HG03135 (cell line): ENCODE data around the gene SEMA6C.
A peak's percentile ranks its signal among the peaks of the same experiment; 100 is the strongest.
"Not testable (repeated sequence)": the region's sequence is repeated elsewhere in the genome, so short reads cannot be mapped to it uniquely, and the experiment has no call there.

ENCODE experiments used
- ATAC-seq: cut with Tn5 transposase; IDR thresholded peaks from one replicate; pipeline ENCODE4 v1.9.1; 2021; ENCODE audit warnings: mild to moderate bottlenecking, moderate library complexity; ENCODE audit not compliant: unreplicated experiment

Gene SEMA6C, protein sequence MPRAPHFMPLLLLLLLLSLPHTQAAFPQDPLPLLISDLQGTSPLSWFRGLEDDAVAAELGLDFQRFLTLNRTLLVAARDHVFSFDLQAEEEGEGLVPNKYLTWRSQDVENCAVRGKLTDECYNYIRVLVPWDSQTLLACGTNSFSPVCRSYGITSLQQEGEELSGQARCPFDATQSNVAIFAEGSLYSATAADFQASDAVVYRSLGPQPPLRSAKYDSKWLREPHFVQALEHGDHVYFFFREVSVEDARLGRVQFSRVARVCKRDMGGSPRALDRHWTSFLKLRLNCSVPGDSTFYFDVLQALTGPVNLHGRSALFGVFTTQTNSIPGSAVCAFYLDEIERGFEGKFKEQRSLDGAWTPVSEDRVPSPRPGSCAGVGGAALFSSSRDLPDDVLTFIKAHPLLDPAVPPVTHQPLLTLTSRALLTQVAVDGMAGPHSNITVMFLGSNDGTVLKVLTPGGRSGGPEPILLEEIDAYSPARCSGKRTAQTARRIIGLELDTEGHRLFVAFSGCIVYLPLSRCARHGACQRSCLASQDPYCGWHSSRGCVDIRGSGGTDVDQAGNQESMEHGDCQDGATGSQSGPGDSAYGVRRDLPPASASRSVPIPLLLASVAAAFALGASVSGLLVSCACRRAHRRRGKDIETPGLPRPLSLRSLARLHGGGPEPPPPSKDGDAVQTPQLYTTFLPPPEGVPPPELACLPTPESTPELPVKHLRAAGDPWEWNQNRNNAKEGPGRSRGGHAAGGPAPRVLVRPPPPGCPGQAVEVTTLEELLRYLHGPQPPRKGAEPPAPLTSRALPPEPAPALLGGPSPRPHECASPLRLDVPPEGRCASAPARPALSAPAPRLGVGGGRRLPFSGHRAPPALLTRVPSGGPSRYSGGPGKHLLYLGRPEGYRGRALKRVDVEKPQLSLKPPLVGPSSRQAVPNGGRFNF

DNA sequence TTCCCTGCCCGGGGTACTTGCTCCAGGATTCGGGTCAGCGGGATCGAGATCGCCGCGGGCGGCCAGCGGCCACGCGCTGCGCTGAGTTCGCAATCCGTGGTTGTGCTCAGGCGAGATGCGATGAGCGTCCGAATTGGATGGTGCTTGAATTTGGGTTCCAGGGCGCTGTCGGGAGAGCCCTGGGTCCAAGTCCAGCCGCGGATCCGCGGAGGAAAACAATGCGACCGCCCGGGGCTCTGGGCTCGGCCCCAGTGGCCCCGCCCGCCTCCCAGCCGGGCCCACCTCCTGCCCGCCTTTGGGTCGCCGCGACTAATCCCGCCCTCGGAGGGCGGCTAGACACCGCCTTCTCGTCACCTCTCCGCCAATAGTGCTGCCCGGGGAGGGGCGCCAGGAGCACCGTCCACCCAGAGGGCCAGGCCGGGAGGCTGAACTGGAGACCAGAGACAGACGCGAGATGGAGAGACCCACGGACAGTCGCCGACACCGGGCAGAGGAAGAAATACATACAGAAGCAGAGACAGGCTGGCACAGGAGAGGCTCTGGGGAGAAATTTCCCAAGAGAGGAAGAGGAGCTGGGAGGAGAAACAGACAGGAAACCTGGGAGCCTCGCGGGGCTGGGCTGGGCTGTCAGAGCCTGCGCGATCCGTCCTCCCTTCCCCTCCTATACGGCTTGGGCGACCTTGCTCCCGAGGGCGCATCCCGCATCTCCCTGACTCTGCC lies at the start of gene SEMA6C:
Gene SEMA6C (minus strand): TSS at position 220 of the 720 bp plus-strand sequence. CDS start 4,010 bp downstream, outside the sequence.
- ATAC-seq: peak; percentile 97

DNA sequence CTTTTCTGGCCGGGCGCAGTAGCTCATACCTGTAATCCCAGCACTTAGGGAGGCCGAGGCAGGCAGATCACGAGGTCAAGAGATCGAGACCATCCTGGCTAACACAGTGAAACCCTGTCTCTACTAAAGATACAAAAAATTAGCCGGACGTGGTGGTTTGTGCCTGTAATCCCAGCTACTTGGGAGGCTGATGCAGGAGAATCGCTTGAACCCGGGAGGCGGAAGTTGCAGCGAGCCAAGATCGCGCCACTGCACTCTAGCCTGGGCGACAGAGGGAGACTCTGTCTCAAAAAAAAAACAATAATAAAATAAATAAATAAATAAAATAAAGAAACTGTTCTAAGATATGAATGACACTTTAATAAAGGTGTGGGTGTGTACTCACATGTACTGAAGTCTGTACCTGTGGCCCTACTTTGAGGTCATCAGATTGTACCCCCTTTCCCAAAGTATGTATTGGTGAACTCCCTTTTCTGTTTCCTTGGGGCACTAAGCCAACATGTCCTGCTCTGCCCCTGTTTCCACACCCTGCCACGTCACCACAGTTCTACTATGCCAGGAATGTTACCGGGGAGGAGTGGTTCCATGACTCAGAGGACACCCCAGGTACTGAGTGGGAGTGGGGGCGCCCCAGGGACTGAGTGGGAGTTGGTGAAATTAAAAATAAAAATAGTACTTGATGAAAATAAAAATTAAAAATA lies 48.6 kb upstream of the SEMA6C start:
- not testable (repeated sequence) for ATAC-seq

DNA sequence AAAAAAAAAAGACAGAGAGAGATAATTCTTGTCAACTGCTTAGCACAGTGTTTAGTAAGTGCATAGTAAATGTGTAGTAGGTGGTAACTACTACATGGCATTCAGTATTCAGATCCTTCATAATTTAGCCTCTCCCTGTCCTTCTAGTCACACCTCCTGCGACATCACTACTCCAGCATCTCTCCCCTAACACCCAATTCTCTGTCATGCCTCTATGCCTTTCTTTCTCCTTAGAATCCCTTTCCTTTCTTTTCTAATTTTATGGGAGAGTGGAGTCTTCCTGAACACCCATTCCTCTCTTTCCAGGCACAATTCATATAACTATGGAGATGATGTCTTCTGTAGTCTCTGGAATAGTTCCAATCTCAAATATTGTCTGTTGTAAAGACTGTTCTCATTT lies 47.4 kb upstream of the SEMA6C start:
- no peak for ATAC-seq

DNA sequence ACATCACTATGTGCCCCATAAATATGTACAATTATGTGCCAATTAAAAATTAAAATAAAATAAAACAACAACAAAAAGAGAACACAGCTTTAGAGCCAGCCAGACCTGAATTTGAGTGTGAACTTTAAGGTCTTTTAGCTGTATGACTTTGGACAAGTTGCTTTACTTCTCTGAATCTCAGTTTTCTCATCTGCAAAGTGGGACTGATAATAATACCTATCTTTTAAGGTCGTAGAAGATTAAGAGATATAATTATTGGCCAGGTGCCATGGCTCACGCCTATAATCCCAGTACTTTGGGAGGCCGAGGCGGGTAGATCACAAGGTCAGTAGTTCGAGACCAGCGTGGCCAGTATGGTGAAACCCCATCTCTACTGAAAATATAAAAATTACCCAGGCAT lies 46.9 kb upstream of the SEMA6C start:
- ATAC-seq: no peak

DNA sequence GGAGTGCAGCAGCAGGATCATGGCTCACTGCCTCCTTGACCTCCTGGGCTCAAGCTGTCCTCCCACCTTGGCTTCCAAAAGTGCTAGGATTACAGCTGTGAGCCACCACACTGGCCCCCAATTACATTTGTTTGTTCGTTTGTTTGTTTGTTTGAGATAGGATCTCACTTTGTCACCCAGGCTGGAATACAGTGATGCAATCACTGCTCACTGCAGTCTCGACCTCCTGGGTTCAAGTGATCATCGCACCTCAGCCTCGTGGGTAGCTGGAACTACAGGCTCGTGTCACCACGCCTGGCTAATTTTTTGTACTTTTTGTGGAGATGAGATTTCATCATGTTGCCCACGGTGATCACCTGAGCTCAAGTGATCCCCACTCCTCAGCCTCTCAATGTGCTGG lies 45.6 kb upstream of the SEMA6C start:
- ATAC-seq: no peak

DNA sequence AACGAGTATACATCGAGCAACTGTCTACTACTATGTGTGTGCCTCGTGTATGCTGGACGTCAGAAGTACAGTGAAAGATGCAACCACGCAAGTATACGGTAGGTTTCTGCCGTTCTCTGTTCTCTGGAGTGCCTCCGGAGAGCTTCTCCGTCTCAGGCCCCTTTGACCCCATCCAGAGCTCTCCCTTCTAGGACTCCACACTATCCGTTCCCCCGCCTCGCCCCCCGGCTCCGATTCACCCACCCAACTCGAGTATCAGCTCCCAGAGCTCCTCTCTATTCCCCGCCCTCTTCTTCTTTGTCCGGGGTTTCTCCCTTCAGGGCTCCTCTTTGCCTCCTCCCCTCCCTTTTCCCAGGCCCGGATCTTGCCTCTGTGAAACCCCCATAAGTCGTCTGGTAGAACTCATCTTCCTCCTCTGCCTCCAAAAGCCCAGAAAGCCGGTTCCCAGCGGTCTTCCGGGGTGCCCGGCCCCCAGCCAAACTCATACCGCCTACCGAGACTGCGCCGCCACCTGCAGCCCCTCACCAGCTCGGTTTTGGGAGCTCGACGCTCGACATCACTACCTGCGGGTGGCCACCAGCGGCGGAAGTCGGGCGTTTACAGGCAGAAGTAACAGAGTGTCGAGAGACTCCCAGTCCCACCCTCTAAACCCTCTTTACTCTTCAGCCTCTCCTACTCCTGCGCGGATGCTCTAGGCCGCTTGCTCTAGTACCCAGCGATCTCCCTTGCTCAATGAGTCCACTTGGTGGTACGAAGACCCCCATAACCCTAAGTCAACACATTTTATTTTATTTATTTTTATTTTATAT lies 43.4 kb upstream of the SEMA6C start, which contains the start of gene VPS72:
Gene VPS72 (minus strand): TSS at position 561 of the 809 bp plus-strand sequence. CDS start 76 bp downstream, at position 485.
- ATAC-seq: peak; percentile 83

DNA sequence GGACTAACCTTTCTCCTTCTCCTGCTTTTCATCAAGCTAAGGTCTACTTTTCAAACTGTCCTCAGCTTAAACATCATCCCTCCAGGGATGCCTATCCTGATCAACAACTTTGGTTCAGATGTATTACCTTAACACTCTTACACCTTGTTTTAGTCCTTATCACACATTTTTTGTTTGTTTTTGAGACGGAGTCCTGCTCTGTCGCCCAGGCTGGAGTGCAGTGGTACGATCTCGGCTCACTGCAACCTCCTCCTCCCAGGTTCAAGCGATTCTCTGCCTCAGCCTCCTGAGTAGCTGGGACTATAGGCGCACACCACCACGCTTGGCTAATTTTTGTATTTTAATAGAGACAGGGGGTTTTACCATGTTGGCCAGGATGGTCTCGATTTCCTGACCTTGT lies 42.2 kb upstream of the SEMA6C start:
- ATAC-seq: not testable (repeated sequence)

DNA sequence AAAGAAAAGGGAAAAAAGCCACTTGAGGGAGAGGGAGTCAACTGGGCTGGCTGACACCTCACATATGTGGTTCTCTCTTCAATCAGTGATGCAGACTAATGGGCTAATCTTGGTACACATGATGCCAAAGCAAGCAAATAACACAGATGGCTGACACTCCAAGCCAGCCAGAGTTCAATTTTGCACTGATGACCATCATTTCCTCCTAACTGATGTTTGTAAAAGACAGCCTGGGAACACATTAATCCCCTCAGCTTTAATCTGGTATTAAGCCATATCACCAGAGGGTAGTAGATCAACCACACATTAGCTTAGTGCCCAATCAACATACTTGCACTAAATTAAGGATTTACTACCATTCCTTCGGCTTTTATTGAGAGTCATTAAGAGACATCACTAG lies 40.8 kb upstream of the SEMA6C start:
- no peak for ATAC-seq

DNA sequence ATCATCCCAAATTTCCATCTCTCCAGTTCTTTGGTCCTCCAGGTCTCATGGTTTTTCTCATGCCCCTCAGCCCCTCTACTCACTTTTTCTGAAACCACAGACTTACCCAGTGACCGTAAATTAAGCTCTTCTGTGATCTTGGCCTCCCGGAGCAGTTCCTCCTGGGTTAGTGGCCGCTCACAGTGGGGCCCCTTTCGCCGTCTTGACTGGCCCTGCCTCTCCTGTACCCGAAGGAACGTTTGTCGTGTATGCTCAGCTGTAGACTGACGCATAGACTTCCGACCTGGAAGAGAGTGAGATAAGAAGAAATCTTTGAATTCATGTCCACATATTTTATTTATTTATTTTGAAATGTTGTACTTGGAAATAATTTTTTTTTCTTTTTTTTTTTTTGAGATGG lies 37.8 kb upstream of the SEMA6C start:
- ATAC-seq: no peak

DNA sequence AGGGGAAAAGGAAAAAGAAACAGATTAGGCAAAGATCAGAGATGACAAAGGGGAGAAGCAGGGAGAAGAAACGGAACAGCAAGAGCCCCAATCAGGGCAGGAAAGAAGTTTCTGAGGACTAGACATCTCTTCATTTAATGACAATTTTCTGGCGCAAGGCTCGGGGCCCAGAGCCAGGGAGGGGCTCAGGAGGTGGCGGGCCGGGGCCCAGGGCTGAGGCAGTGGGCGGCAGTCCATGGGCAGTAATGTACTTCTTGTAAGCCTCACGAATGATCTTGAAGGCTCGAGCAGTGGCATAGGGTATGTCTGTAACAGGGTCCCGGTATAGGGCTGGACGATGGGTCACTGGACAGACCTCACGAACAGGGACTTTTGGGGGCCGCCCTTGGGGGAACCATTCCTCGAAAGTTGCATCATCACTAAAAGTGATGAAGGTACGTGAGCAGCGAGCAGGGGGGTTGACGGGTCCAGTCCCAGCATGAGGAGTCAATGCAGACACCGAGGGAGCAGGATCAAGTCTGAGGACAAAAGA lies 30.1 kb upstream of the SEMA6C start:
- no peak for ATAC-seq

DNA sequence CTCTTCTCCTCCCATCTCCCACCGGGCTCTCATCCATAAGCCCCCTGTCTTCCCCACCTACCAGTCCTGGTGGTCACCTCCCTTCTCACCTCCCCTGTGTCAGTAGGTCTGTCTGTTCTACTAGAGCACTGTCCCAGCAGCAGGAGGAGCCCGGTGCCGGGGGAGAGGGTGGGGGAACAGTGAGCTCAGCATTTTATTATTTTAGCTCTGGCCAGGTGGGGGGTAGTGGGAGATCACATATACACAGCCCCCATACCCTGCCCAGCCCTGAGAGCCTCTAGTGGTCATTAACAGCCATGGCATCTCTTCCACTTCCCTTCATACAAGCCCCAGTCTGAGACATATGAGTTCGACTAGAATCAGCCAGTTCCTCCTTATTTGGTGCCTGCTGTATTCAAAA lies 29.4 kb upstream of the SEMA6C start, which contains the start of gene TMOD4:
Gene TMOD4 (minus strand): TSS at position 119 of the 400 bp plus-strand sequence. CDS start 1,106 bp downstream, outside the sequence.
- no peak for ATAC-seq

DNA sequence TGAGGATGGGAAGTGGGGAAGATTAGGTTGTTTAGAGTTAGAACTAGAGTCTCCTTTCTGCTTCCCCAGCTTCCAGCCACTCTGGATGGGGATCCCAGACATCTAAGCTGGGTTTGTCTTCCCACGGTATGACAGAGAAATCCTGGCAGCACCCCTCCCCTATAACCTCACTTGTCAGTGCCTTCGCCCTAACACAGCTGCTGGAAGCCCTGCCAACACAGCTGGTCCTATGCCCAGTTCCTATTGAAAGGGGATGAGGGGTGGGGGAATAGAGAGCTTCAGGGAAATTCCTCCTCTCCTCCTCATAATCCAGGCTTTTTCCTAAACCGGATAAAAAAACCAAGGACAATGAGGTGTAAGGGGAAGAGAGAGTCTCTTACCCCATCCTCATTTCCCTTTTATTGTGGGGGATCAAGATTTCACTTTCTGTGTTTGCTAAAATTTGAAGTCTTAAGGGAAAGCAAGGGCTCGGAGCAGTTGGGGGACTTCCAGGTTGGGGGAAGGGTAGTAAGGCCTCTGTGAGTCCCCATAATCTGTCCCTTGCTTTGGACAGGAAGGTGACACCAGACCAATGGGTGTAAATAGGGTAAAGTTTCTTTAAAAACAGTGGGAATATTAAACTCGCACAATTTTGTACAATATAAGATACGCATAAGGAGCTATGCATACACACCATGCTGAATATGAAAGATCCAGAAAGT lies 28.8 kb upstream of the SEMA6C start:
- ATAC-seq: no peak

DNA sequence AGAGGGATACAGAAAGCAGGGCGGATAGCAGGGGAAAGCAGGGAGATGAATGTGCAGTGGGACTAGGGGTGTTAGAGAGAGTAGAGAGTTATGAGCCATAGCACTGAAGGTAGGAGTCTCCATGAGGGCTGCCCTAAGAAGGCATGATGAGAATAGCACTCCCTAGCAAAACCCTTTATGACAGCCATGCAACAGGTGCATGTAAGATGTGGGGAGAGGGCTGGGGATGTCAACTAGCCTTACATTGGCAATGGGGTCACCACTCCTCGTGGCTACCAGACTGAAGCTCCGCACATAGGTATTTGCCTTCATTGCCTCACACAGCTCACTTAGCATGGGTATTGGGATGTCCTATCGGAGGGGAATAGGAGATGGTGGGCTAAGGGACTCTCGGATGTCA lies 24.8 kb upstream of the SEMA6C start:
- no peak for ATAC-seq

DNA sequence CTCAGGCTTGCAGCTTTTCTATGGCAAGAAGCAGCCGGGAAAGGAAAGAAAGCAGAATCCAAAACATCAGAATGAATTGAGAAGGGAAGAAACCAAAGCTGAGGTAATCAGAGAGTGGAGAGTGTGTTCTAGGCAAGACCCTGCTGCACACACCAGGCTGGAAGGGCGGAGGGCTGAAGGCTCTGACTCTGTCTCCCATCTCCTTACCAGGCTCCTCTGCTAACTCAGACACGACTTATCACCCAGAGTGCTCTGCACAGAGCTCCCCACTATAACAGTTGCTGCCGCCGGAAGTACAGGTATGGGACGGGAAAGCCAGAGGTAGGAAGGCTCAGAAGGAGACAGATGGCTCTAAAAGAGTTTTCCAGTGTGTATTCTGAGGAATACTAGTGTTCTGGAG lies 20.7 kb upstream of the SEMA6C start:
- no peak for ATAC-seq

DNA sequence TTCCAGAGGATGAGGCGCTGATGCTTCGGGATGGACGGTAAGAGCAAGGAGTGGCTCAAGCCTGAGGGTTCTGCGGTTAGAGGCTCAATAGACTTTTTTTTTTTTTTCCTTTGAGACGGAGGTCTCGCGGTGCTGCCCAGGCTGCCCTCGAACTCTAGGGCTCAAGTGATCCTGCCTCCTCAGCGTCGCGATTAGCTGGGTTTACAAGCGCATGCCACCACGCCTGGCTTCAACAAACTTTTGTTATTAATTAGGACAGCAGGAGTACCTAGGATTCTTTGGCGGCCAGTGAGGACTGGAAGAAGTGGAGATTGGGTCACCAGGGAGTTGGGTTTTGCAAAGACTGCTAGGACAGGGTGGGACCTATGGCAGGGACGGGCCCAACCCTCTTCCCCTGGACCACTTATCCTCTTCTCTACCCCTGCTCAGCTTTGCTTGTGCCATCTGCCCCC lies 20.1 kb upstream of the SEMA6C start:
- peak; percentile 10 for ATAC-seq

DNA sequence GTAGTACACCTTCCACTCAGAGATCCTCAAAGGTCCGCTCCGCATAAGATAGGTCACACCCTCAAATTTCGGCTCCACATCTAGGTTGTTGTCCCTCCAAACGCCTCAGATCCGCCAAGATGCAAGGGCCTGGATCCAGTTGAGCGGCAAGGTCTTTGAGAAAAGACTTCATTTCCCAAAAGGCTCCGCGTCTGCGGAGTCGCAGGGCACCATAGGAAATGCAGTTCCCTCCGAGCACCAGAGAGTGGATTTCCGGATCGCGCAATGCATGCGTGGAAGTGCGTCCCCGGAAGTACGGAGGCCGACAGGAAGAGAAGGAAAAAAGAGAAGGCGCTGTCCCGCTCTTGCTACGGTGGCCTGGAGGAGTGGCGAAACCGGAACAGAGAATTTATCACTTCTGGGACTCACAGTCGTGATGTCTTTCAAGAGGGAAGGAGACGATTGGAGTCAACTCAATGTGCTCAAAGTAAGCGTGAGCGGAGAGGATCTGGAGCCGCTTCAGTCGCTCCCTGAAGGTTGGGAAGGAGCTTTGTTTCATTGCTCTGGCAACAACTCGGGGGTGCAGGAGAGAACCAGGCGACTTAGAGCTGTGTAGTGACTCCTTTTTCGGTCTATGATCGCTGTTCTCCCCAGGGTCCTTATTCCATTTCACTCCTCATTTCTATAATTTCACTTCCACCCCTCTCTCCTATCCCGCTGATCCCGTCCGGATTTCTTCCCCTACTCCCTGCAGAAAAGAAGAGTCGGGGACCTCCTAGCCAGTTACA lies 19.5 kb upstream of the SEMA6C start, which contains the start of the genes LYSMD1 and SCNM1:
Gene LYSMD1 (minus strand): TSS at position 165 of the 767 bp plus-strand sequence. CDS start 644 bp downstream, outside the sequence.
Gene SCNM1 (plus strand): TSS at position 407 of the 767 bp plus-strand sequence. CDS start 9 bp downstream, at position 416.
- peak; percentile 84 for ATAC-seq

DNA sequence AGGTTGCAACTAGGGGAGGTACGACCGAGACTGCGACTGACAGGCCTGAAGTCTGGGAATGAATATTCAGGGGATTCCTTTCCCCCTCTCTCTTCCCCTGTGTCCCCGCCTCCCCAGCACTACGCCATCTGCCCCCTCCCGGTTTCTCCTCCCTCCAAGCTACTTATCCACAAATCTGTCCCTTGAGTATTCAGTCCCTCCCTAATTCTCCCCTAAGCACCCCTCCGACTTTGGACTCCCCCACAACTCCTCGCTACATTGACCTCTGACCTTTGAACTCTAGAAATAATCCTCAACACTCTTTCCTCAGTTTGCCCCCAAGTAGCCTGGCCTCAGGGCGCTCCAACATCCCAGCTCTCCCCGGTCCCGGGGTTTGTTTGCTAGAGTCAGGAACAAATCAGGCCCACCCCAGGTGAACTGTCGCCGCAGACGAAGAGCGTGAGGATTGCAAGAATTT lies 18.9 kb upstream of the SEMA6C start:
- peak; percentile 4 for ATAC-seq
